ENCODE measurements around the gene MTX3. TPM values are rescaled to one million over a fixed set of nuclear protein-coding genes. Genes with fewer than 3 reads are reported as not detected.

The MTX3 gene
- total RNA-seq, 1 experiment from 2014 or later = 34.9 TPM

GRCh38 chr5:79955941-79956670 lies 35.0 kb downstream of the MTX3 start:
- TF ChIP-seq SRF (IDR thresholded peaks at IDR 0.05; ENCODE audit: low read depth) (no peak), POLR2A (IDR thresholded peaks at IDR 0.05; ENCODE audit: borderline replicate concordance, extremely low read depth, insufficient read depth, insufficient read length) (no peak), FOSL1 (IDR thresholded peaks at IDR 0.05; ENCODE audit: low read depth) (peak; percentile 50), TCF7L2 (IDR thresholded peaks at IDR 0.05; ENCODE audit: borderline replicate concordance, extremely low read depth, insufficient read depth, insufficient read length) (no peak), JUND (IDR thresholded peaks at IDR 0.05) (peak; percentile 30; the same call in 1 of the 2 replicates), SP1 (IDR thresholded peaks at IDR 0.05; ENCODE audit: low read depth) (no peak), EGR1 (IDR thresholded peaks at IDR 0.05; ENCODE audit: low read depth) (no peak), ATF3 (IDR thresholded peaks at IDR 0.05) (no peak), POLR2AphosphoS5 (IDR thresholded peaks at IDR 0.05; ENCODE audit: low read depth, low read length) (no peak)
- H2AFZ ChIP-seq (ENCODE audit: low read depth, low read length, poor library complexity, severe bottlenecking) = no peak overlapping the region
- H3K9me2 ChIP-seq (ENCODE audit: insufficient read depth) = no peaks in the 10 kb centered on the region
- ChIA-PET CTCF (no interaction called here), POLR2A (no interaction called here), RAD21 (ENCODE audit: low non-redundant PET in 1 of 2, low total read pairs in 2 of 2, uncharacterized antibody in 2 of 2, unreplicated experiment in 2 of 2) (no interaction called here)
- H3K4me3 ChIP-seq (replicated peaks in 1 of 2; ENCODE audit: low read depth in 1 of 2, low read length in 2 of 2) = no peak overlapping the region
- no TSS peak for BruUV-seq (replicated peaks)
- no peaks in the 10 kb centered on the region for H3K79me2 ChIP-seq (ENCODE audit: insufficient read depth, low read length)
- H3K27me3 ChIP-seq (ENCODE audit: insufficient read depth, low read length) = no peaks in the 10 kb centered on the region
- H3K9me3 ChIP-seq (ENCODE audit: control insufficient read depth in 1 of 2, insufficient read depth in 1 of 2, low read depth in 1 of 2, low read length in 2 of 2) = no peaks in the 10 kb centered on the region
- peak overlapping the region; percentile 44 for H3K4me2 ChIP-seq (ENCODE audit: low read length)
- H4K20me1 ChIP-seq (ENCODE audit: insufficient read depth) = no peaks in the 10 kb centered on the region
- peak; percentile 92 for ATAC-seq
- DNase-seq (ENCODE audit: low read depth, low spot score) = peak; percentile 8
- no peak overlapping the region for H3K9ac ChIP-seq (ENCODE audit: low read length)
- intact Hi-C loops (cut with micrococcal nuclease) = no loop called here
- H3K36me3 ChIP-seq (ENCODE audit: control insufficient read depth in 1 of 2, insufficient read depth in 2 of 2, low read length in 2 of 2) = no peaks in the 10 kb centered on the region
- H3K27ac ChIP-seq (ENCODE audit: low read depth, low read length) = no peak overlapping the region
- peaks cover 9 to 10% of the 10 kb centered on the region in 2 experiments for H3K4me1 ChIP-seq (ENCODE audit: control insufficient read depth in 1 of 2, insufficient read depth in 2 of 2, low read length in 2 of 2)

- Histone ChIP-seq H3K9ac (ENCODE audit: low read length) (no peak overlapping the region), H3K27ac (ENCODE audit: low read depth, low read length) (no peak overlapping the region), H2AFZ (ENCODE audit: low read depth, low read length, poor library complexity, severe bottlenecking) (no peak overlapping the region), H3K4me1 (ENCODE audit: control insufficient read depth in 1 of 2, insufficient read depth in 2 of 2, low read length in 2 of 2) (peaks cover 9 to 10% of the 10 kb centered on the region in 2 experiments), H3K4me2 (ENCODE audit: low read length) (no peak overlapping the region), H3K9me3 (ENCODE audit: control insufficient read depth in 1 of 2, insufficient read depth in 1 of 2, low read depth in 1 of 2, low read length in 2 of 2) (no peaks in the 10 kb centered on the region), H4K20me1 (ENCODE audit: insufficient read depth) (no peaks in the 10 kb centered on the region), H3K36me3 (ENCODE audit: control insufficient read depth in 1 of 2, insufficient read depth in 2 of 2, low read length in 2 of 2) (no peaks in the 10 kb centered on the region), H3K79me2 (ENCODE audit: insufficient read depth, low read length) (no peaks in the 10 kb centered on the region), H3K4me3 (replicated peaks in 1 of 2; ENCODE audit: low read depth in 1 of 2, low read length in 2 of 2) (no peak overlapping the region), H3K27me3 (ENCODE audit: insufficient read depth, low read length) (no peaks in the 10 kb centered on the region), H3K9me2 (ENCODE audit: insufficient read depth) (no peaks in the 10 kb centered on the region)
- ATAC-seq = no peak
- POLR2A ChIA-PET = no interaction called here
- BruUV-seq (replicated peaks) = no TSS peak
- CTCF ChIA-PET = no interaction called here
- RAD21 ChIA-PET (ENCODE audit: low non-redundant PET in 1 of 2, low total read pairs in 2 of 2, uncharacterized antibody in 2 of 2, unreplicated experiment in 2 of 2) = no interaction called here
- intact Hi-C loops (cut with micrococcal nuclease) = no loop called here
- no peak for DNase-seq (ENCODE audit: low read depth, low spot score)
- no peak for TF ChIP-seq POLR2AphosphoS5 (IDR thresholded peaks at IDR 0.05; ENCODE audit: low read depth, low read length)
- no peak for TF ChIP-seq EGR1 (IDR thresholded peaks at IDR 0.05; ENCODE audit: low read depth)
- TF ChIP-seq REST (IDR thresholded peaks at IDR 0.05; ENCODE audit: low read depth) = no peak
- TF ChIP-seq SP1 (IDR thresholded peaks at IDR 0.05; ENCODE audit: low read depth) = no peak
- TF ChIP-seq SRF (IDR thresholded peaks at IDR 0.05; ENCODE audit: low read depth) = no peak
- TF ChIP-seq JUND (IDR thresholded peaks at IDR 0.05) = no peak
- no peak for TF ChIP-seq EZH2 (IDR thresholded peaks at IDR 0.05)
- TF ChIP-seq RAD21 (IDR thresholded peaks at IDR 0.05; ENCODE audit: low read depth) = no peak
- TF ChIP-seq FOSL1 (IDR thresholded peaks at IDR 0.05; ENCODE audit: low read depth) = no peak
- TF ChIP-seq ZFX (IDR thresholded peaks at IDR 0.05) = no peak
- TF ChIP-seq CEBPB (IDR thresholded peaks at IDR 0.05; ENCODE audit: low read depth) = no peak
These were observed 35.6 kb downstream of the MTX3 start for GRCh38 chr5:79955356-79955895.

Data from HCT116 (cell line).